IPS DF 4.7 (cell line): ENCODE measurements around the gene DVL1.
A peak's percentile ranks its signal among the peaks of the same experiment; 100 is the strongest.
"Not testable (repeated sequence)": the region's sequence is repeated elsewhere in the genome, so short reads cannot be mapped to it uniquely, and the experiment has no call there.

Source experiments
- DNase-seq: peaks from one replicate; pipeline ENCODE4 v3.0.0-alpha.2; 2013; ENCODE audit warnings: low spot score; ENCODE audit errors: extremely low read depth

The DVL1 gene

DNA sequence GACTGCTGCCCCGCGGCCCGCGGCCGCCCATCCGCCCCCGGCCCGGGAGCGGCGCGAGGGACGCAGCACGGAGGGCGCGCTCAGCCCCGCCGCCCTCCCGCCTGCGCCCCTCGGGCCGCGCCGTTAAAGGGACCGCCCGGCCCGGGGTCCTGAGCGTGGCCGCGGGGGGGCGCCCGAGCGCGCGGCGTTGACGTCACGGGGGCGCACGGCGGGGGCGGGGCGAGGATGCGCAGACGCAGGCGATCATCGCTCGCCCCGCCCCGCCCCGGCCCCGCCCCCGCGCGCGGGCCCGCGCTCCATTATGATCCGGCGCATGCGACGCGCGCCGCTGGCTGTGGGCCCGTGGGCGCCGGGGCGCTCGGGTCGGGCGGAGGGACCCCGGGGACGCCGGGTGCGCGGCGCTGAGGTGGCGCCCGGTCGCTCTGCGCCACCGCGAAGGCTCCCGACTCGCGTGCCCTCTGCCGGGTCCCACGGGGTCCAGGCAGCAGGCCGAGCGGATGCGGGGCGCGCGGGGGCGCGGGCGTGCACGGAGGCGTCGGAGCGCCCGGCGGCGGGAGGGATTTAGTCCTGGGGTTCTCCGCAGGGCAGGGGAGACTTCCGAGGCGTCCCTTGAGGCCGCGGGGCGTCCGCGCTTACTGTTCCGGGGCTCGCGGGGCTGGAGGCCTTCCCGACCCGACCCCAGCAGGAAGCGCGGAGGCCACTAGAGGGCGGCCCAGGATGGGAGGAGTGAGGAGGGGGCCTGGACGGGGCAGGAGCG lies at the start of gene DVL1:
DVL1 (minus strand) TSS at position 163 of the 757 bp plus-strand sequence. CDS start 353 bp downstream, outside the sequence.
- no peak for DNase-seq

DNA sequence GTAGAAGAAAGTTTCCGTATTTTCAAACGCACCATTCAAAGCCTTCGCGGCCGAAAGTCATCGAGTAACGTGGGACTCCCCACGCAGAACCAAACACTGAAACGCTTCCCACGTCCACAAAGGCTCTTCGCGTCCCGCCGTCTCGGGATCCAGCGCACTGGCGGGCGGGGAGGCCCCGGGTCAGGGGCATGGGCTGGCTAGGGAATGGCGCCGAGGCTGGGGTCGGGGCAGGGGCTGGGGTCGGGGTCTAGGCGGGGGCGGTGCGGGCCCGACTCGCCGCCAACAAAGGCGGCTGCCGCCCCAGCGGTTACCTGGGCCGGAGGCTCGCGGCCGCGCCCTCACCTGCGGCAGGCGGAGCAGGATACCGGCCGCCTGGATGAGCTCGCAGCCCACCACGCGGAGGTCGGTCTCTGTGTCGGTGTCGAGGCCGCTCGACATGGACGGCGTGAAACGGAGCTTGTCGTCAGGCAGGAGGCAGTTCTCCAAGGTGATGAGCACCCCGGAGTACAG lies 49.5 kb upstream of the DVL1 start:
- no peak for DNase-seq

DNA sequence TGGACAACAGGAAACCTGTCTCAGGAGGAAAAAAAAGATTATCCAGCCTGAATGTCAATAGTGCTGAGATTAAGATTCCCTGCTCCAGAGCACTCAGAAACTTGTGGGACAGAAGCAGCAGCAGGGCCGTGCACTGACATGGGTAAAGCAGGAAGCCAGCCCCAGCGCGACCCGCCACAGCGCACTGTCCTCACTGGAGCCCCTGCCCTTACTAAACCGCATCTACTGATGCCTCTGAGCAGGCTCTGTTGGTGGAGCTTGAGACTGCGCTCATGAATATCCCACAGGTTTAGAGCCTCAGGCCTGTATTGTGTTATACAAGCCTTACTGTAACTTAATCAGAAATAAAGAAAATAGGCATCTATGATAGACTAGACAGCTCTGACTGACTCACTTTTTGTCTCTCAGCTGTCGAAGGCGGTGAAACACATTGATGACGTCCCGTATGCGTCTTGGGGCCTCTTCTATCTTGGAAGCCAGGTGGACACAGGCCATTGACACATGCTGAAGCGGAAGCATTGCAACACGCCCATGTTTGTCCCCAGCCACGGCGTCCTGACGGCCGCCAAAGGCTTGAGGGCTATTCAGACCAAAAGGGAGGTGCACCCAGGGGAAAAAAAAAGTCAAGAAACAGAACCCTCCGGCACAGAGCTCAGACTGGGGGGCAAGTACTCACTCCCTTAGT lies 48.8 kb upstream of the DVL1 start:
- no peak for DNase-seq

DNA sequence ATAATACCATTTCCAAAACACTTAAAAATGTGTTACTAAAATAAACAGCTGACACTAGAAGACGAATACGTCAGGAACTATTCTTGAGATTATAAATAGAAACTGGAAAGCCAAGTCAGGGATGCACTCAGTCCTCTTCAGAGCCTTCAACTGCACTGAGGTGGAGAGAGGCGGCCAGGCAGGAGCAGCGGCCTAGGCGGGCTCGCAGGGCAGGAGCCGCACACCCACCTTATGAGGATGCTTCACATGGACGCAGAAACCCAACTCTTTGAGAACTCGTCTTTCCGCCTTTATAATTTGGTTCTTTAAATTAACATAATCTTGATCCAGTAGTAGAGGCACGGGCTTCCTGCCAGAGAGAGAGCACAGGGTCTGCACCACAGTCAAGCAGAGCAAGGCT lies 45.9 kb upstream of the DVL1 start:
- DNase-seq: no peak

DNA sequence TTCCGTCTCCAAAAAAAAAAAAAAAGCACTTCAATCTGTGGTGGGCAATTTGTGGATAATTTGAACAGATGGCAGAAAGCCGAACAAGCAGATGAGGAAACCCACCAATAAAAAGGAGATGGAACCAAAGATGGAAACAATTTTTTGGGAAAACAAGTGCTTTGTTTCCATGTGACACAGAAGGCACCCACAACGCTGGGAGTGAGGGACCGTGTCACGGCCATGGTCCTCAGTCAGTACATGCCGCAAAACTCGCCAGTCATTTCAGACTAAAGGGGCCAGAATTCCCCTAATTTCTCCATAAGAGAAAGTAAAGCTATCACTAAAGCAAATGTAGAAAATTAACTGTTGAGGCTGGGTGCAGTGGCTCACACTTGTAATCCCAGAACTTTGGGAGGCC lies 44.9 kb upstream of the DVL1 start:
- DNase-seq: no peak

DNA sequence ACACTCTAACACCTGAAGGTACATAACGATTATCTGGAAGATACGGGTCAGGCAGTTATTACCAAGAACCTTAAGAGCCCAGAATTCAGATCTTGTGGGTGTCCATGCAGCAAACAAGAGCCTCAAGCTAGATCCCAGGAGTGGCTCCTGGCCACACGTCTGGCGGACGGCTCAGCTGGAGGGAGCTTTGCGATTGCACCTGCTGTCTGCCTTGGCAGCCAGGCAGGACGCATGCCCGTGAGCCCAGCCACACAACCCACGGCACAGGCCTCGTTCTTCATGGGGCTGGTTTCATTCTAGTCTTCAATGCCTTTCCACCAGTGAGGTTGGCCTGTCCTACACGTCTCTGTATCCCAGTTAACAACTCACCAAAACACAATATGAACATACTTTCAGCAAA lies 44.2 kb upstream of the DVL1 start:
- DNase-seq: no peak

DNA sequence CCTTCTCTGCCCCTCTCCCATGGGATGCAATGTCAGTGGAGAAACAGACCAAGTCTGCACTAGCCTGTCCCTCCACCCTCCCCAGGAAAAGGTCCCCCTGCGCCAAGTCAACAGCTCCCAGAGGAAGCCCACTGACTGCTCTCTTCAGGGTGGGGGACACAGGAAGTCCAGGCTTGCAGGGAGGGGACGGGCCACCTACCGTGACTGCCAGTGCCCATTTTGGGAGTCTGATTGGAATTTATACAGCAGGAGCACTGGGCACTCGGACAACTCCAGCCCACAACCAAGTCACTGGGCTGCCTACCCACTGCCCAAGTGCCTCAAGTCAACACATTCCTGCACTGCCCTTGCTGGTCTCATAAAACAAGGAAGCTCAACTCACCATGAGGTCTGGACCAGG lies 43.8 kb upstream of the DVL1 start:
- DNase-seq: no peak

DNA sequence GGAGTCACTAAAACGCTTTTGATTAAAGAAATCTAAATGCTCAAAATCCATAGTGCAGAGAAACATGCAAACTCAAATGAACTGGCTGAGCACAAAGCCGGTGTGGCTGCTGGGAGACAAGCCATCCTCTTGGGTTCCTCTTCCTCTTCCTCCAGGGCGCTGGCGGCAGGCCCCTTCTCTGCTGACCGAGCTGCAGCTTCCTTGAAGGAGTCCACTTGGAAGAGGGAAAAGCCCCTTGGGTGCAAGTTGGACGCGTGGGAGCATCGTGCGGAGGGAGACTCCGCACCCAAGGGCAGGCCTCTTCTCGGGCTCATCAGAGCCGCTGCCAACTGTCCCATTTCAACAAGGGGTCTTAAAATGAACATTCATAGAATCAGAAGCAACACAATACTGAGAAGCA lies 42.0 kb upstream of the DVL1 start:
- DNase-seq: no peak

DNA sequence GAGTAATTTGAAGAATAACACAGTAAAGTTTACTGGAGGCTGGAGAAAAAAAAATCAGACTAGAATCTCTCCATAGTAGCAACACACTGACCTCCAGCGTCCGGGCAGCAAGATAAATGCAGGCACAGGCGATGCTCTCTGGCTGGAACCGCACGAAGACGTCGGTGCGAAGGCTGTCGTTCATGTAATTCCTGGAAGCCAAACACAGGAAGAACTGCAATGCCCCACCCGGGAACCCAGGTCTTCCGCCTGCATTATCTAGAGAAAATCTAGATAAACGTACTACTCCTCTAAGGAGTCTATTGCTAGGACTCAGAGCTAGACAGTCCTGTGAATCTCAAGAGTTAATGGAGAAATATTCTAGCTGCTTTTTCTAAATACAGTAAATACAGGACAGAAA lies 41.5 kb upstream of the DVL1 start:
- DNase-seq: no peak

DNA sequence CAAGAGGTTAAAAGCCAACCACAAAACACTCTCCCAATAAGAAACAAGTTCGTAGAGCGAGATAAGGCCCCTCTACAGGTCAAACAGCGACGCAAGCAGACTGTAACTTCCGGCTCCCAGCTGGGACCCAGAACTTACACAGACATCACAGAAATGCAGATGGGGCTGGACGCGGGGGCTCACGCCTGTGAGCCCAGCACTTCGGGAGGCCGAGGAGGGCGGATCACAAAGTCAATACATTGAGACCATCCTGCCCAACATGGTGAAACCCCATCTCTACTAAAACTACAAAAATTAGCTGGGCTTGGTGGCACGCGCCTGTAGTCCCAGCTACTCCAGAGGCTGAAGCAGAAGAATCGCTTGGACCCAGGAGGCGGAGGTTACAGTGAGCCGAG lies 38.9 kb upstream of the DVL1 start:
- DNase-seq: no peak

DNA sequence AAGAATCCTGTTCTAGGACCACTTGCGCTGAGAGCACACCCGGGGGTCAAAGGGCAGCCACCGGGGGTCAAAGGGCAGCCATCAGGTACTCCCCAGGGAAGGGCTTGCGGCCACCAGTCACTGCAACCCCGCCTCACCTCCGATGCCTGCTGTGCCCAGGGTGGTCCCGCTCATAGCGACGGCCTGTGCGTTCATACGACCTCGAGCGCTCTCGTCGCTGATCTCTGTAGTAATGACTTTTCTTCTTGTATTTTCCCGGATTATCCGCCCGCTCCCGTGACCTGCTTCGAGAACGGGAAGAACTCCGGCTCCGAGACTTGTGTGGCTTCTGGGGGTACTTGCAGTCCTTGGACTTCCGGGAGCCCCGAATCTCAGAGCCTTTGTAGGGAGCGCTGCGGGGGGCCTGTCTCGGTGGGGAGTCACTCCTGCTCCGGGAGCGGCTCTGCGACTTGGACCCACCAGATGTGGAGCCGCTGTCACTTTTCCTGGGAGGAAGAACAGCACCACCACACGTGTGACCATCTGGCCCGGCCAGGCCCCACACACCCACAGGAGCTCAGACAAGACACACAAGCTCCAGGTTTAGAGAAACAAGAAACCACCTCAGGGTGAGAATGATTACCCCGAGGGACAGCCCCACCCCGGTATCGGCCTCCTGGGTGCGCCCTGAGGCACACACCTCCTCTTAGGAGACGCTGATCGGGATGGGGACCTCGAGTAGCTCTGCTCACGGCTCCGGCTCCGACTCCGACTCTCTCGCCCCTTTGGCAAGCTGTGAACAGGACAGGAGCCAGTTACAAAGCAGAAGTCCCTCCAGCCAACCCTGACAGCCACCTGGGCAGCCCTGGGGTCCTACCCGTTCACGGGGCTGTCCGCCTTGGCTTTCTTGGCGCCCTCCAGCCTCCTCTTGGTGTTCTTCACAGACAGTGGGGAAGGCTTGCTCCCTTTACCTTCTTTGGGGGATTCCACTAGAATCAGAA lies 38.2 kb upstream of the DVL1 start:
- no peak for DNase-seq

DNA sequence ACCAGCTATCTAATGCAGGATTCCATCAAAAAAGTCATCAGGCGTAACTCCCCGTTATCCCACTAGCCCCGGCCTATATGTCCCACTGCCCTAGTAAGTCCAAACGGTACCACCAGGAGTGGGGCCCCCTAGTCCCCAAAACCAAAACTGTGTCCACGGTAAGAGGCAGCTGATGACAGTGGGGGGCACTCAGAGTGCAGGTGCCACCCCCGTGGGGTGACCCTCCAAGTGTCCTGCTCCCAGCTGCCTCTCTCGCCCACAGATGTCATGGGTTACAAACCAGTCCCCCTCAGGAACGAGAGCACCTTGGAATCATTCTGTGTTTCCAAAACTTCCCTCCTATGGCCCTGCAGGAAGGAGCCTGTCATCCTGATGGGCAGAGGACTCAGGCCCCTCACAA lies 36.7 kb upstream of the DVL1 start:
- DNase-seq: no peak

DNA sequence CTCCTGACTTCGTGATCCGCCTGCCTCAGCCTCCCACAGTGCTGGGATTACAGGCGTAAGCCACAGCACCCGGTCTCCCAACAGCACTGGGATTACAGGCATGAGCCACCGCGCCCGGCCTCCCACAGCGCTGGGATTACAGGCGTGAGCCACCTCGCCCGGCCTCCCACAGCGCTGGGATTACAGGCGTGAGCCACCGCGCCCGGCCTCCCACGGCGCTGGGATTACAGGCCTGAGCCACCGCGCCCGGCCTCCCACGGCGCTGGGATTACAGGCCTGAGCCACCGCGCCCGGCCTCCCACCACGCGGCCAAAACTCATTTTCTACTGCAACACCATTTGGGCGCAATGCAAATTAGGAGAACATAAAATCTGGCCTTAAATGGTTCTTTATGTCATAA lies 36.1 kb upstream of the DVL1 start:
- not testable (repeated sequence) for DNase-seq

DNA sequence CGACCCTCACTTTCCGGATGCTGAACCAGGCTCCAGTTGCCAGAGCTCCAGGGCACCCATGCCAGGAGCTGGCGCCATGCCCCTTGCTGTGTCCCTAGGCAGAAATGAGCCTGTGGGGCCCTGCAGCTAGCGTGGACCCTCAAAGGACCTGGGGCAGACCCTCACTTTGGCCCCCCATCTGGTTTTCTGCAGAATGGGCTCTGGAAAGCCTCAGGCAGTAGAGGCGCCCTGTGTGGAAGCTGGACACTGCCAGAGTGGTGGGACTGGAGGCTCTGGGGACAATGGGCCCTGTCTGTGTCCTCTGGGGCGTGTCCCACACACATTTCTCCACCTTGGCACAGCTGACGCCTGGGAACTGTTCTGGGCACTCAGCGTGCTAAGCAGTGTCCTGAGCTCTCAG lies 32.1 kb upstream of the DVL1 start:
- no peak for DNase-seq

DNA sequence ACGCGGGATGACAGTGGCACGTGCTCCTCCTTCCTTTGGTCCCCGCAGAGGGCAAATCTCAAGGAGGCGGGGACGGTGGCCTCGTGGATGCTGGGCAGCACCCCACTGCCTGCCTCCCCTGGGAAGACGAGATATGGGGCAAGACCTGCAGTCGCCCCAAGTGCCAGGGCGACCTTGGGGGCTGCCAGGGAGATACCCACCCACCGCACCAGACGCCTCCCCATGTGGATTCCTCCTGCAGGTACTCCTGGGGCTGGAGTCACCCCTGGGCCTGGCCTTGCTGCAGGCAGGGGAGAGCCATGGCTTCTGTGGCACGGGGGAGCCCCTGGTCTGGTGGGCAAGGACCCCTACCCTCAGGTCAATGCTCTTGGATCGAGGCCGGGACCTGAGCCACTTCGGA lies 31.6 kb upstream of the DVL1 start:
- no peak for DNase-seq

DNA sequence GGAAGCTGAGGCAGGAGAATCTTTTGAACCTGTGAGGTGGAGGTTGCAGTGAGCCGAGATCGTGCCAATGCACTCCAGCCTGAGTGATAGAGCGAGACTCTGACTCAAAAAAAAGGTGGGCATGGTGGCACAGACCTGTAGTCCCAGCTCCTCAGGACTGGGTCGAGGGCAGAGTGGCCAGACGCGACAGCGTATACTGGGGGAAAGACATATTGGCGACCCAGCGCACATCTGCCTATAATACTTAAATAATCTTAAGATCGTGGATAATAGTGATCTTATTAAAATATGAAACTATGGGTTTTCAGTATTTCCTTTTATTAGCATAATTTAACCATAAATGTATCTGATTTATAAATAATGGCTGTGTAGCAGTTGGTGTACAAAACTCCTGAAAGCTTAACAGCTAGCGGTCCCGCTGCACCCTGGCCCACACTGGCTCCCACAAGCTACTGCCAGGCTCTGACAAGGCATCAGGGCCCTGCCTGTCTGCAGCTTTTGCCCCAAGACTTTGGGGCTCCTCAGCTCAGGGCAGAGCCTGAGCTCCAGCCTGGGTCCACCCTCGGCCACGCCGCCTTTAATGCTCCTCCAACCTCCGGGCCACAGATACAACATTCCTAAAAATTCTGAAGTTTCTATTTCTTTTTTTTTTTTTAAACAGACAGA lies 28.5 kb upstream of the DVL1 start:
- no peak for DNase-seq

DNA sequence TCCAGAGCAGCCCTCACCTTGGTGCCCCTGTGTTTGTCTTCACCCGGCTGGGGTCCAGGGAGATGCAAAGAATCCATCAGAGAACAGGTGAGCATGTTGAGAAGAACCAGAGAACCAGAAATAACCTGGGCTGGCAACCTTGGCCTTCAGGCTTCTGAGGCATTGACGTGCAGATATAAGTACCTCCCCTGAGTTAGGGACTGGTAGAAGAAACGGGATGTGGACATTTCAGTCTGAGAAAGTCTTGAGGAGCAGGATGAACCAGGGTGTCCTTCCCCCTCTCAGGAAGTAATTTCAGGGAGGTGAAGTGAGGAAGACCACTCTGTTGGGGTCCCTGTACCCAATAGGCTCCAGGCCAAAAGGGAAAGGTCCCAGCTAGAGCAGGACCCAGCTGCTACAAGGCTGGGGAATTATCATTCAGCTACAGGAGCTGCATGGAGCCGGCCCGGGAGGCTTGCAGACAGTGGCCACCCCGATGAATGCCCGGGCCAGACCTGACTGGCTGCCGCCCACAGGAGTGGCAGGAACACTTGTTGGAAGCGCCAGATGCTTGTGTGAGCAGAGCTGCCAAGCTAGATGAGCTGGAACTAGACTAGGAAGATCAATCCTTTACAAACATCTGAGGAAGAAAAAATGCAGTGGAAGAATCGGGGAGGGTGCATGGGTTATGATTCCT lies 27.5 kb upstream of the DVL1 start:
- DNase-seq: no peak

DNA sequence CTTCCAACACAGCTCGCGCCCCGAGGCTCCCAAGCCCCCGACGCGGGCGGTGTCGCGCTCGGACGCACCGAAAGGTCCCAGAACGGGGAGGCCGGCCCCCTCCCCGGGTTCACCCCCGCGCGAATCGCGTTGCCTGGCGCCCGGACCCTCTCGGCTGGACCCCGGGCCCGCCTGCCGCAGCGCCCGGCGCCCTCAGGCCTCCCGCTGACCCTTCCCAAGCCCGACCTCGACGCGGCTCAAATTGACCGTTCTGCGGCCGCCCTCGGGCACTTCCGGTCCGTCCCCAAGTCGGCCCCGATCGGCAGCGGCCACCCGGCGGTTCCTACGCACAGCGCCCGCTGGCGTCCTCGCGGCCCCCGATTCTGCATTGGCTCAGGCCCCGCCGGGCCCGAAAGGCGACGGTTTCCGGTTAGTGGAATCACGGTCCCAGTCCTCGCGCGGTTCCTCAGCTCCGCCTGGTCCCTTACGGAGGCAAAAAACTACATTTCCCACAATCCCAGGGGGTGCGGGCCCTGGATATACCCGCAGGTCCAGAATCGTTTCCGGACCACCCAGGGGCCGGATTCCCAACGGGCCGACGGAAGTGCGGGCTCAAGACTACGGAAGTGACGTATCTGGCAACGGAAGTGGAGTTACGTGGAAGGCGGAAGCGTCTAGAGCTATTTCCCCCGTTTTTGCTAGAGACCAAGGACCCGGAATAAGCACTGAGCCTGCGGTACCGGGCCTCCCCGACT lies 25.9 kb upstream of the DVL1 start, which contains the start of gene AURKAIP1:
AURKAIP1 (minus strand) TSS at position 279 of the 734 bp plus-strand sequence. CDS start 451 bp downstream, outside the sequence.
- DNase-seq: peak; percentile 99

DNA sequence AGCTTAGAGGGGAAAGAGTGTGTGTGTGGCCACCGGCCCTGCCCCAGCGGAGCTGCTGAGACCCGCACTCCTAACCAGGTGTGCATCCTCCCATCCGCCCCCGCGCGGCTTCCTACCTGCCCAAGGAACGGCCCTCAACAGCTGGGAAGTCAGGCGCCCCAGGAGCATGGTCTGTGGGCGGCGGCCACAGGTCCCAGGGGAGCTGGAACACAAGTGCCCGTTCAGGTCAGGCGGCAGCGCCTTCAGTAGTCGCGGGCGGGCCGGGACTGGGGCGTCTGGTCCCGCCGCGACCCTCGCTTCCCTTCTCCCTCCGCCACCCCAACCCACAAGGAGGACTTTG lies 25.3 kb upstream of the DVL1 start:
- no peak for DNase-seq
